HUDEP-2 (cell line): Measurements from ENCODE around the gene EIF3K.
"Not testable (repeated sequence)": the region's sequence is repeated elsewhere in the genome, so short reads cannot be mapped to it uniquely, and the experiment has no call there.

Experiments used
- DNase-seq, 76 experiments: peaks; one replicate each; lab custom pipeline; 2025; ENCODE audit not compliant: unreplicated experiment in 76 of 76; lab: John Stamatoyannopoulos, UW

Gene EIF3K

DNA sequence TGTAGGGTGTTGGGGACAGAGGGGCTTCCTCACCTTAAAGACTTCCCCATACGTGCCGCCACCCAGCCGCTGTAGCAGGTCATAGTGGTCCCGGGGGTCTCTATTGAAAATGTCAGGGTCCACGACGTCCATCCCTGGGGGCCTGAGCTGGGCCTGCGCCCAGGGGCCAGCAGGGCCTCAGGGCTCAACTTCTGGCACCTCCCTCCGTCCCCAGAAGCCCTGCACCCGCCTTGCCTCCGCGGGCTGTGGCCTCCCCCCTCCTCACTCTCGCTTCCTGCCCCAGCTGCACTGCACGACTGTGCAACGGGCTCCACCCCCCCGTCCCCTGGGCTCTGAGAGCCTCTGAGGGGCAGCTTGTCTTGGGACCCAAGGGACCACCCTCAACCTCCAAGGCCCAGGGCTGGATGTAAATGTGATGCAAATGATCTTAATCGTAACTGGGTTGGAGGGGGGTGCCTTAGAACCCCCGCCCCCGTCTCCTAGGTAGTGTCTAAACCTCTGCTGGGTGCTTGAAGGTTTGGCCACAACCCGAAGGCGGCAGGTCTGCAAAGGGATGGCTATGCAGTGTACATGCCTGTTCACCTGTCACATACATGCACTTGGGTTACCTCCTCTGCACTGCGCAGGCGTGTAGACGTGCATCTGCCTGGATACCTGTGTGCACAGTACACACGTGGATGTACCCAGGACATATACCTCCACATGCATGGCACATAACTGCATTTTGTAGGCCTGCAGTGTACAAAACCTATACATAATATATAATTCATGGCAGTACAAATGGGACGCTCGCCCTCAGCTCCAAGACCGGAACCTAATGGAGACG, 1.0 kb upstream of the EIF3K start, which contains the start of gene MAP4K1:
MAP4K1 (minus strand) TSS at position 190 of the 826 bp plus-strand sequence; CDS start at position 132, 58 bp downstream.
- DNase-seq = no peak

DNA sequence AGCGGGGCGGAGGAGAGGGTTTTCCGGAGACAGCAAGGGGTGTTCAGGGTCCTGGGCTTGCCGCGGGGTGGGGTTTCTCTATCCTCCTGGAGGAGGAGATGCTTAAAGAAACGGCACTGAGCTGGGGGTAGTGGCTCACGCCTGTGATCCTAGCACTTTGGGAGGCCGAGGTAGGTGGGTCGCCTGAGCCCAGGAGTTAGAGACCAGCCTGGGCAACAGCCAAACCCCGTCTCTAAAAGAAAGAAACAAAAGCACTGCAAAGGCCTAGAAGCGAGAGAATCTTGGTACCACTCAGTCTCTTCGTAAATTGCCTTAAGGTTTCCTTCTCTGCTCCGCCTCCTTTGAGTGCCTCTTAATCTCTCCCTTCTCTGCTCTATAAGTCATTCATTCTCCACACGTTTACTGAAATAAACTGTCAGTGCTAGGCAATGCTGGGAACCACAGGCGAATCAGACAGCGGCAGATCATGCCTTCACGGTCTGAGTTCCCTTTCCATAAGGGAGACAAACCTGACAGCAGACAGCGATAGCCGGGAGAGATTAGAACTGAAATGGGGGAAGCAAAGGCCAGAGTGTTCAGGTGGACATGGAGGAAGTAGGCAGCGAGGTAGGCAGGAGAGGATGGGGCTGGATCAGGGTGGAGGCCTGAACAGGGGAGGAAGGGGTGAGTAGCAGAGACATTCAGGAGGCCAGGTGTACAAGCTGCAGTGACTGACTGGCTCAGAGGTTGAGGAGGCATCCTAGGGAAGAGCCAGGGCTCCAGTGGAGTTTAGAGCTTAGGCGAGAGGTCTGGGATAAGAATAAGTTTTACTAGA, 580 bp downstream of the EIF3K start:
- DNase-seq = no peak

DNA sequence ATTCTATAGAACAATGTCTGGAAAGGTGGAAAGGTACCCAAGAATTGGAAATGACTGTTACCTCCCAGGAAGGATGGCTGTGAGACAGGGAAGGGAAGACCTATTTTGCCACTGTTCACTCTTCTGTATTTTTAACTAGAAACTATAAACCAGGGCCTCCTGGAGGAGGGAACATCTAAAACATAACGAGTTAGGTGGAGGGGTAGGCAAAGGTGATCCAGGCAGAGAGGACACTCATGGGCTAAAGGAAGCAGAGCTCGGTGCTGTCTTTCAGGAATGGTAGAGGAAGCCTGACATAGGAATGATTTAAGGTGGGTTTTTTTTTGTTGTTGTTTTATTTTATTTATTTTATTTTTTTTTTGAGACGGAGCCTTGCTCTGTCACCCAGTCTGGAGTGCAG, 5.8 kb downstream of the EIF3K start:
- DNase-seq = no peak

DNA sequence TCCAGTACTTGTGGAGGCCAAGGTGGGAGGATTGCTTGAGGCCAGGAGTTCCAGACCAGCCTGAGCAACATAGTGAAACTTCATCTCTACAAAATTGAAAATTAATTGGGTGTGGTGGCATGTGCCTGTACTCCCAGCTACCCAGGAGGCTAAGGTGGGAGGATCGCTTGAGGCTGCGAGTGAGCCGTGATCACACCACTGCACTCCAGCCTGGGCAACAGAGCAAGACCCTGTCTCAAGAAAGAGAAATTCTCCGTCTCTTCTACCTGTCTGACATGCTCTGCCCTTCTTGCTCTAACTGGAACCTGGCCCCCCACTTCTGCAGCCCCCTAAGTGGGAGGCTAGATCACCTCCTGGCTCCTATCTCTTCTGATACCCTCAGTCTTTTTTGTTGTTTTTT, 7.4 kb downstream of the EIF3K start:
- no peak for DNase-seq

DNA sequence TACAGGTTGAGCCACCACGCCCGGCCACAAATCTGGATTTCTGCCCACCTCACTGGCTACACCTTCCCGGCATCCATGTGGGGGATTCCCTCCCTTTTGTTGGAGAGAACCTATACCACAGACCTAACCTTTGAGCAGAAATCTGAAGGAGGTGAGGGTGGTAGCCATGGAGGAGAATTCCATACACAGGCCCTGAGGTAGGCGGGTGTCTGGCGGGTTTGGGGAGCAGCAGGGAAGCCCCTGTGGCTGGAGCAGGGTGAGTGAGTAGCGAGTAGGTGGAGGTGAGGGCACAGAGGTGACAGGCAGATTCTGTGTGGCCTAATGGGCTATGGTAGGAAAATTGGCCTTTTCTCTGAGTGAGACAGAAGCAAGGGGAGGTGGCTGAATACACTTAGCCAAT, 10.6 kb downstream of the EIF3K start:
- no peak for DNase-seq

DNA sequence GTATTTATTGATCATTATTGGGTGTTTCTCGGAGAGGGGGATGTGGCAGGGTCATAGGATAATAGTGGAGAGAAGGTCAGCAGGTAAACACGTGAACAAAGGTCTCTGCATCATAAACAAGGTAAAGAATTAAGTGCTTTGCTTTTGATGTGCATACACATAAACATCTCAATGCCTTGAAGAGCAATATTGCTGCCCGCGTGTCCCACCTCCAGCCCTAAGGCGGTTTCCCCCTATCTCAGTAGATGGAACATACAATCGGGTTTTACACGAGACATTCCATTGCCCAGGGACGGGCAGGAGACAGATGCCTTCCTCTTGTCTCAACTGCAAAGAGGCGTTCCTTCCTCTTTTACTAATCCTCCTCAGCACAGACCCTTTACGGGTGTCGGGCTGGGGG, 12.3 kb downstream of the EIF3K start:
- not testable (repeated sequence) for DNase-seq

DNA sequence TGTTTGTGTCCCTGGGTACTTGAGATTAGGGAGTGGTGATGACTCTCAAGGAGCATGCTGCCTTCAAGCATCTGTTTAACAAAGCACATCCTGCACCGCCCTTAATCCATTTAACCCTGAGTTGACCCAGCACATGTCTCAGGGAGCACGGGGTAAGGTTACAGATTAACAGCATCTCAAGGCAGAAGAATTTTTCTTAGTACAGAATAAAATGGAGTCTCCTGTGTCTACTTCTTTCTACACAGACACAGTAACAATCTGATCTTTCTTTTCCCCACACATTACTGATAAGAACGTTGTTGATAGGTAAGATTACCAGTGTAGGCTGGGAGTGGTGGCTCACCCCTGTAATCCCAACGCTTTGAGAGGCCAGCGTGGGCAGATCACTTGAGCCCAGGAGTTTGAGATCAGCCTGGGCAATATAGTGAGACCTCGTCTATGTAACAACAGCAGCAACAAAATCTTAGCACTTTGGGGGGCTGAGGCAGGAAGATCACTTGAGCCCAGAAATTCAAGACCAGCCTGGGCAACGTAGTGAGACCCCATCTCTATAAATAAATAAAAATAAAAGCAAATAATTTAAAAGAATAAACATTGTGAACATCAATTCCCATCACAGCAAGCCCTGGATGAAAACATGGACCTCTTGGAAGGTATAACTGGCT, 13.0 kb downstream of the EIF3K start:
- DNase-seq = peak in 9 of 76 experiments; percentile 18 to 47 (median 28)

DNA sequence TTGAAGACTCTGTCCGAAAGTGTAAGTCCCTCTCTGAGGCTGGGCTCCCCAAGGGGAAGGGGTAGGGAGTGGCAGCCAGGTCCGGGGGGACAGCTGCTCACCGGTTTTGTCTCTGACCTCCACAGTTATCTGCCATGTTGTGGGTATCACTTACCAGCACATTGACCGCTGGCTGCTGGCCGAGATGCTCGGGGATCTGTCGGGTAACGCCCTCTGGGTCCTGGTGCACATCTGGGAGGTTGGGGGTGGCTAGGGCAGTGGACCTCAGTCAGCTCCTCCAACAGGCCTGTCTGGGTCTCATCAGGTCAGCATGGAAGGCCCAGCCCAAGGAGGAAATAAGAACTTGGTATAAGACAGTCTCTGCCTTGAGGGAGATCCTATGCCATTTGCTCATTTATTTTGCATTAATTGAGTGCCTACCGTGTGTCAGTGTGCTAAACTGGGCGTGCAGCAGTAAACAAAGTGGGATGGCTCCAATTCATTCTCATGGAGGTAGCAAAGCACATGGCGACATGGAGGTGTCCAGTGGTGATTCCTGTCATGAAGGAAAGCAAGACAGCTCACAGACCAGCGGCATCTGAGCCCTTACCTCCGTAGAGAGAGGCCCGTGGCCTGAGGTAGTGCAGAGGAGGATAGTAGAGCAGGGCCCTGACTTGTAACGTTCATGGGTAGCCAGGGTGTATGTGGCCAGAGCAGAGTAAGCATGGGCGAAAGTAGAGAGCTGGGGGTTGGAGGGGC, 13.7 kb downstream of the EIF3K start:
- DNase-seq = peak in 22 of 76 experiments; percentile 19 to 90 (median 66)

DNA sequence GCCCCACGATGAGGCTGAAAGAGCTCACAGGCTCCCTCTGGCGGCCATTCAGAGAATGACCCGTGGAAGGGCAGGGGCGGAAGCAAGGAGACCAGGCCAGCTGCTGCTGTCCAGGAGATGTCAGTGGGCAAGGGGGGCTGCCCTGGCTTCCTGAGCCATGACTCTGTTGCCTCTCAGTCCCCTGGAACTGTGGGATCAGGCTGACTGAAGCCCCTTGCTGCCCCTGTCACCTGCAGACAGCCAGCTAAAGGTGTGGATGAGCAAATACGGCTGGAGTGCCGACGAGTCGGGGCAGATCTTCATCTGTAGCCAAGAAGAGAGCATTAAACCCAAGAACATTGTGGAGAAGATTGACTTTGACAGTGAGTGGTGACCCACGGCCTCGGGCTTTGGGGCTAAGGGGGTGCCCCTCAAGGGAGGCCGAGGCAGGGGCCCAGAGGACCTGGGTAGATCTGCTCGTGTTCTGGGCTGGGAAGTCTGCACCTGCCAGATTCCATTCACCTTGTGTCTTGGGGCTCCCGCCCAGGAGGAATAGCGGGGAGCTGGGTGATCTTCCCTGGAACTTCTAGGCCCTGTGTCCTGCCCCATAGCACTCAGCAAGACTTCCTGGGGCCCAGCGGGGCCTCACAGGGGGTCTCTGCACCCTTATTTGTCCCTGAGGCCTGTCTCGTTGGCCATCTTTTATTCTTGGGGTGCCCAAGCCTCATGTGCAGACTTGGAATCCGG, 15.9 kb downstream of the EIF3K start:
- DNase-seq = peak in 64 of 76 experiments; percentile 20 to 84 (median 60)

DNA sequence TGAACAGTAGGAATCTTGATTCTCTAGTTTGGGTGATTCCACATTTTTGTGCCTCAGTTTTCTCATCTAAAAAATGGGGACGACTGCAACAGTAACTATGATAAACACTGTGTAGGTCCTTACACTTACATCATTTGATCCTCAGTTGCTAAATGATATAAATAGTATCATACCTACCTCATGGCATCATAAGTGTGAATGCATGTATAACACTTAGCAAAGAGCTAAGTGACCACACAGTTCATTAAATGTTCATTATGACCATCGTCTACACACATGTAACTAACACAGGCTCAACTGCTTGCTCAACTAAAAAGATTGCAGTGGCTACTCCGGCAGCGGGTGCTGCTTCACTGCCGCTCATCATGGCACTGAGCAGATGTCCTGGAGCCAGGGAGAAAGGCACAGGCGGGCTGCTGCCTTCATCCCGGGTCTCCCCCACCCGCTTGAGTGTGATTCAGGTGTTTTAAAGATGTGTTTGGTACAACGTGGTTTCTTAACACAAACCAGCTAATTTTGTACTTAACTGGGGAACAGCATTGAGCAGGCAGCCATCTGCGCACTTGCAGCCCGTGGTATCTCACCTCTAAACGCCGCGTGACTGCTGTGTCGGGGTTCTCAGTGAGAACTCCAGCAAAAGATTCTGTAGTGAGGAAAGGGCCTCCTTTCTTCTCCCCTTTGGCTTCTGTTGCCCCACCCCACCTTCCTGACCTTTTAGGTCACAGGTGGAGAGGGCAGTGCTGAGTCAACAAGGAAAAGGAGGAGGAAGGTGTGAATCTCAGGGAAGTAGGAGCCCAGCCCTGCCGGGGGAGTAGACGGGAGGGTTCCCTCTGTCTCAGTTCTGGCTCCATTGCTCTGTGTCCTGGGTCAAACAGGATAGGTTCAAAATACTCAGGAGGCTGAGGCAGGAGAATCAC, 16.8 kb downstream of the EIF3K start:
- no peak for DNase-seq

DNA sequence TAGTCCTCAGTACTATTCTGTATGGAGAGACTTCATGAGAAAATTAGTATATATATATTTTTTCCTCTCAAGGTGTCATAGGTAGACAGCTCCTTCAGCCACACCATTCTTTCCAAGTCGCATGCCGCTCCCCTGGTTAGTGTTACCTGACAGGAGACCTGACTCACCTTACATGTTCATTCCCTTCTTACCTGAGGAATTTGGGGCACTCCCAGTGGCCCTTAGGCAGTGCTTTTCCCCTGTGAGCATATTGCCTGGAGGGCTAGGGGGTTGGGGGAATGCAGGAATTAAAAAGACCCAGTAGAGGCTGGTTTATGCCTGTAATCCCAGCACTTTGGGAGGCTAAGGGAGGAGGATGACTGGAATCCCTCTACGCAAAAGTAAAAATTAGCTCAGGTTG, 19.5 kb downstream of the EIF3K start:
- DNase-seq = no peak

DNA sequence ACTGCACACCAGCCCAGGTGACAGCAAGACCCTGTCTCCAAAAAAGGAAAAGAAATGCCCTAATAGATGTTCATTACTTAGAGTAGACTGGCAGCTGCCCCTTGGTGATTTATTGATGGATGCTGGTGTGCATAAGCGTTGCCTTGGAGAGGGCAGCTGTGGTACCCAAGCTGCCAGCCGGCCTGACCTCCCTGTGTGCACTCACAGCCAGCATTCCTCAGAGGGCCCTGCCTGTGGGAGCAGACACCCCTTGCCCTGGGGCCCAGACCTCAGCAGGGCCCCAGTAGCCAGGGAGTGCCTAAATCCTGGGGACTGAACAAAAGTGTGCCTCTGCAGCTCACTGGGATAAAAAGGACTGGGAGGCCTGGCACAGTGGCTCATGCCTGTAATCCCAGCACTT, 20.7 kb downstream of the EIF3K start:
- DNase-seq = no peak

DNA sequence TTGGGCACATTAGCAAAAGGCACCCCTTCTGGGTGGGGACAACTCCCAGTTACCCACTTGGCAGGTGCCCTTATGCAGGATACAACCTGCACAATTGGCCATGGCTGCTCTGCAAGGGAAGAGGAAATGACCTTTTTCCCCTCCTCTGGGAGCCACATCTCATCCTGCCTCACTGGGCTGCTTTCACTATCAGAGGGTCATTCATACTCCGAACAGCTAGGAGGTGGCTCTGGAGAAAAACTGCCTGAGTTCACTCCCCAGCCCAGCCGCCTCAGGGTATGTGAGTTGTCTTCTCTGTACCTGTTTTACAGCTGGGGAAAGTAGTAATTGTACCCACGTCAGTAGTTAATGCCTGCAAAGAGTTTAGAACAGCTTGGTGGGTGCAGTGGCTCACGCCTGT, 21.4 kb downstream of the EIF3K start:
- DNase-seq = no peak

DNA sequence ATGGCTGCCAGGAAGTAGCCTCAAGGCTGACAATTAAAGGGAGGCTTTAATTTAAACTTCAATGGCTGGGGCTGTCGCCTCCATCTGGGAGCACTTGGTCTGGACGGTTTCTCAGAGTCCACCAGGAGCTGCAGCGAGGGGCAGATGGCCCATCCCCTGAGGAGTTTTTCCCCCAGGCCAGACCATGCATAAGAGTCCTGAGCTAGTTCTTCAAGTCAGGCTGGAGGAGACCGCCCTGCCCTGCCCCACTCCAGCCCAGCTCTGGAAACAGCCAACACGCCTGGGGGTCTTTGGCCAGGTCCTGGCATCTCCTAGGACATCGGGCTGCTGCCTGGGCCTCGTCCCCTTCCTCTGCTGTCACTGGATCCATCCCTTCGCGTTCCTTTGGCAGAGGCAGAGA, 23.2 kb downstream of the EIF3K start:
- no peak for DNase-seq

DNA sequence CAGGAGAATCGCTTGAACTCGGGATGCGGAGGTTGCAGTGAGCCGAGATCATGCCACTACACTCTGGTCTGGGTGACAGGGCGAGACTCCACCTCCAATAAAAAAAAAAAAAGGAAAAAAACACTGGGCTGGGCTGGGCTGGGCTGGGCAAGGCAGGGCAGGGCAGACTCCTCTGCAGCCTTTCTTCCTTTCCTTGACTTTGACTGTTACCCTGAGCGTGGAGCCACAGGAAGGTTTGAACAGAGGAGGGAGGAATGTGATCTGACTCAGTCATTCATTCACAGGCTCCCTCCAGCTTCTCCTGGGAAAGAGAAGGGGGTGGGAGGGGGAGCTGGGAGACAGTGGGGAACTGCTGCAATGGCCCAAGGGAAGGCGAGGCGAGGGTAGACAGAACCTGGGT, 25.7 kb downstream of the EIF3K start:
- DNase-seq = no peak

DNA sequence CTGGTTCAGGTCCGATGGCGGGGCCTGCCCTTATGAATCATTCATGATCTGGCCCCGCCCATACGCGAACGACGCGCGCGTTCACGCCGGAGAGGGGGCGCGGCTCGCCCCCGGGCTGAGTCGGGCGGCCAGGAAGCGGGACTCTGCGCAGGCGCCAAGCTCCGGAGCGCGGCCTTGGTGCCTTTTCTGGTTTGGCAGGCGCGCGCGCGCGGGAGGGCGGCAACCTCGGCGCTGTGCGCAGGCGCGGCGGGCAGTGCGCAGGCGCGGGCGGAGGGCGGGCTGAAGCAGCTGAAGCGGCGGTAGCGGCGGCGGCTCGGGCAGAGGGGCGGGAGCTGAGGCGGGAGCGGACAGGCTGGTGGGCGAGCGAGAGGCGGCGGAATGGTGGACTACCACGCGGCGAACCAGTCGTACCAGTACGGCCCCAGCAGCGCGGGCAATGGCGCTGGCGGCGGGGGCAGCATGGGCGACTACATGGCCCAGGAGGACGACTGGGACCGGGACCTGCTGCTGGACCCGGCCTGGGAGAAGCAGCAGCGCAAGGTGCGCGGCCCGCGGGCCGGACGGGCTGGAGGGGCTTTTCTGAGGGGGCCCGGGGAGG, 28.5 kb downstream of the EIF3K start, which contains the start of gene ACTN4:
ACTN4 (plus strand) TSS at position 282 of the 598 bp plus-strand sequence; CDS start at position 379, 97 bp downstream.
- peak; percentile 73 to 100 (median 99) for DNase-seq

DNA sequence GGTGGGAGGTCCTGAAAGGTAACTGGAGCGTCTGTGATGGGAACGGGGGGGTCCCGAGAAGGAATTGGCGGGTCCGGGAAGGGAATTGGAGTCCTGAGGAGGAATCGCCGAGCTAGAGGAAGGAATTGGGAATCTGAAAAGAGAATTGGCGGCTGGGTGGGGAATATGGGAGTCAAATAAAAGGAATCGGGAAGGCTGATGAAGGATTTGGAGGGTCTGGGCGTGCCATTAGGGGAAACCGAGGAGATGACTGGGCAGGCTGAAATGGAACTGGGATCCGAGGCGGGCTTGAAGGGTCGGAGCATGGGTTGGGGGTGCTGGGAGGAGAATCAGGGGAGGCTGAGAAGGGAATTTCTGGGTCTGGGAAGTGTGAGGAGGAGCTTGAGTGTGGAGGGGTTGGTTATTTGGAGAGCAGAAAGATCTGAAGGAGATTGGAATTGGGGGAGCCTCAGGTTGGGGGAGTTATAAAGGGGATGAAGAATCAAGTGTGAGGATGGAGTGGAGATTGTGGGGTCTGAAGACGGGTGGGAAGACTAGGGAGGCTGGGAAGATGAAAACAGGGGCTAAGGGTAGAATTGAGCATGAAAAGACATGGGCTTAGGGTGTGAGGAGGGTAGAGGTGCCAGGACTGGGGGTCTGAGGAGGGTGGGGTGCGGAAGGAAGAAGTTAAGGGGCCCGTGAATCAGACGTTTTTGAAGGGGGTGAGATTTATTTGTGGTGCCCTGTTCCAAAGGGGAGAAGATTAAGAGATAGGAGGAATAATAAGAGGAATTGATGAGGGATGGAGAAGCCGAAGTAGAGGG, 29.2 kb downstream of the EIF3K start:
- no peak for DNase-seq
